Spleen (tissue), 11 donors: ENCODE data around the gene TEKTIP1. TPM values are rescaled to one million over a fixed set of nuclear protein-coding genes. Genes with fewer than 3 reads are reported as not detected.

Experiments
- DNase-seq: peaks from one replicate; pipeline ENCODE4 v3.0.0-alpha.2; 2020
- H3K27ac ChIP-seq, 8 donors: fragments of 200-600 bp; sonication (generic) in 7 of 8; 1 replicate in 4 of 8; 2 replicates in 4 of 8; pipeline versions ENCODE4 v1.5.0 to v1.8.0; 2016 to 2021; ENCODE audit warnings: inconsistent platforms in 4 of 8, mild to moderate bottlenecking in 4 of 8, moderate library complexity in 1 of 8
- H3K27me3 ChIP-seq, 7 donors: fragments of 200-600 bp; sonication (generic) in 6 of 7; replicated peaks in 1 of 7; 1 replicate in 4 of 7; 2 replicates in 3 of 7; pipeline versions ENCODE4 v1.5.0 to v1.8.0; 2016 to 2021; ENCODE audit warnings: inconsistent platforms in 3 of 7, mild to moderate bottlenecking in 1 of 7
- H3K36me3 ChIP-seq, 6 donors: fragments of 200-600 bp; sonication (generic) in 5 of 6; 1 replicate in 4 of 6; 2 replicates in 2 of 6; pipeline versions ENCODE4 v1.5.0 to v1.8.0; 2016 to 2021; ENCODE audit warnings: inconsistent platforms in 2 of 6
- H3K4me1 ChIP-seq, 6 donors: fragments of 200-600 bp; sonication (generic) in 5 of 6; 1 replicate in 3 of 6; 2 replicates in 3 of 6; pipeline versions ENCODE4 v1.5.0 to v1.8.0; 2016 to 2021; ENCODE audit warnings: inconsistent platforms in 3 of 6
- H3K4me3 ChIP-seq, 8 donors: fragments of 200-600 bp; sonication (generic) in 7 of 8; 1 replicate in 4 of 8; 2 replicates in 4 of 8; pipeline versions ENCODE4 v1.5.0 to v1.8.0; 2016 to 2021; ENCODE audit warnings: inconsistent platforms in 4 of 8, mild to moderate bottlenecking in 4 of 8, moderate library complexity in 2 of 8
- H3K9me3 ChIP-seq, 8 donors: fragments of 200-600 bp; sonication (generic) in 7 of 8; 1 replicate in 4 of 8; 2 replicates in 4 of 8; pipeline versions ENCODE4 v1.5.0 to v1.8.0; 2016 to 2021; ENCODE audit warnings: inconsistent platforms in 4 of 8
- CTCF ChIP-seq, 11 experiments: fragments of 200-600 bp in 7 of 11; fragments of 450-650 bp in 4 of 11; sonication (generic) in 4 of 11; IDR thresholded peaks in 8 of 11; conservative IDR thresholded peaks in 3 of 11; 1 replicate in 7 of 11; 2 replicates in 4 of 11; pipeline versions ENCODE4 v1.4.0 to v1.8.0; 2016 to 2021; ENCODE audit warnings: antibody characterized with exemption in 11 of 11, inconsistent platforms in 4 of 11, mild to moderate bottlenecking in 1 of 11
- POLR2A ChIP-seq, 3 donors: fragments of 450-650 bp; IDR thresholded peaks; one replicate each; pipeline ENCODE4 v1.5.1; 2017; ENCODE audit warnings: antibody characterized with exemption in 3 of 3, mild to moderate bottlenecking in 1 of 3
- POLR2AphosphoS5 ChIP-seq, 3 donors: sonication (generic); formaldehyde crosslinking; IDR thresholded peaks; one replicate each; pipeline ENCODE4 v1.5.1; 2017; ENCODE audit warnings: antibody characterized with exemption in 3 of 3
- WGBS, 5 donors: extraction: QIAGEN DNeasy Blood & Tissue Kit in 3 of 5; methylation state at CpG; one replicate each; pipeline versions ENCODE4 v1.1.5 to v1.1.7; 2013 to 2018; 5-methylcytosine and 5-hydroxymethylcytosine counted together
- intact Hi-C: fragments of 100-400 bp; cut with DNase I; formaldehyde crosslinking; loops from one replicate; pipeline ENCODE4 v1.15.0; 2023; ENCODE audit warnings: low total_unique reads
- polyA plus RNA-seq, 3 donors: library from polyadenylated mRNA; stranded (reverse); fragments of 200-250 nt; gene quantifications; one replicate each; pipeline ENCODE4 v1.2.1, GENCODE V29; 2013
- total RNA-seq, 7 donors: library from RNA; depleted of rRNA in 3 of 7; stranded (reverse); fragments of >200 nt in 3 of 7; fragmentation: NEBNext Ultra II Directional in 4 of 7; extraction: Animal tissue kit (Norgen Biotek cat#: 25700) in 4 of 7; gene quantifications; one replicate each; pipeline versions ENCODE4 v1.1.0 to v1.2.1, GENCODE V29; 2016 to 2021
- donor health status: healthy with polysubstance abuse.
- donor health status: DM: no; HTN: no; CAD: no; lungs with moderate emphysema.
- donor health status: DM: no; HTN: no; CAD: no.
- donor health status: Bipolar disorder and iron deficiency.
- donor health status: healthy.
- donor health status: DM: no; HTN: no; CAD: no.
- donor health status: DM: yes; HTN: yes; CAD: no.

The TEKTIP1 gene
- total and polyA plus RNA-seq, 10 donors: 1.2 to 7.4 (median 3.1) TPM; not detected in 1

DNA sequence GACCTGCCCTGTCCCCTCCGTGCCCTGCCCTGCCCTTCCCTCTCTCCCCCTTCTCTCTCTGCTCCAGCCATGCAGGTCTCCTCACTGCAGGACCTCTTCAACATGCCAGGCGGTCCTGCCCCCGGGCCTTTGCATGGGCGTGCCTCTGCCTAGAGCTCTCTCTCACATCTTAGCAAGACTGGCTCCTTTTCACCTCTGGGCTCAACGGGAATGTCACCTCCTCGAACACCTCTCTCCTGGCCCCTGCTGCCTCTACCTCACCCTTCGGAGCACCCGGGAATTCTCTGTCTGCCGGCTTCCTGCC is 12.8 kb downstream of the TEKTIP1 start:
- no peak for DNase-seq
- Histone ChIP-seq H3K27me3 (no peaks in the 10 kb centered on the region), H3K9me3 (no peaks in the 10 kb centered on the region), H3K36me3 (peaks cover 0 to 48% (median 20%) of the 10 kb centered on the region in 6 donors), H3K27ac (peak overlapping the region in 4 of 8 donors; percentile 87 to 90 (median 89)), H3K4me3 (no peak overlapping the region), H3K4me1 (peaks cover 37 to 92% (median 60%) of the 10 kb centered on the region in 6 donors)
- intact Hi-C loops: loop anchor here (10.0 kb wide), 1 partner anchor 63 kb away; no protein-coding TSS in a partner anchor
- TF ChIP-seq POLR2A (IDR thresholded peaks at IDR 0.05) (no peak), POLR2AphosphoS5 (IDR thresholded peaks at IDR 0.05) (no peak), CTCF (IDR thresholded peaks at IDR 0.05 in 8 of 11, conservative IDR thresholded peaks at IDR 0.05 in 3 of 11) (no peak)
- WGBS, 5 donors: 79 to 89% (median 84%) methylated on average over 9 of the region's 9 CpGs

- H3K27me3 ChIP-seq: no peaks in the 10 kb centered on the region
- H3K9me3 ChIP-seq: no peaks in the 10 kb centered on the region
- H3K36me3 ChIP-seq: peaks cover 0 to 20% (median 4%) of the 10 kb centered on the region in 6 donors
- intact Hi-C loops: loop anchor here (10.0 kb wide), 1 partner anchor 60 kb away; no protein-coding TSS in a partner anchor
- peak; percentile 77 for DNase-seq
- H3K4me1 ChIP-seq: peaks cover 43 to 91% (median 61%) of the 10 kb centered on the region in 6 donors
- H3K4me3 ChIP-seq: peak overlapping the region in 2 of 8 donors; percentile 2 to 98
- WGBS, 5 donors: 43 to 51% (median 46%) methylated on average over 19 to 21 of the region's 21 CpGs
- no peak for TF ChIP-seq CTCF (IDR thresholded peaks at IDR 0.05 in 8 of 11, conservative IDR thresholded peaks at IDR 0.05 in 3 of 11)
- no peak for TF ChIP-seq POLR2A (IDR thresholded peaks at IDR 0.05)
- TF ChIP-seq POLR2AphosphoS5 (IDR thresholded peaks at IDR 0.05): peak in 1 of 3 donors; percentile 37
- H3K27ac ChIP-seq: peak overlapping the region; percentile 44 to 90 (median 85)
These were observed 15.5 kb downstream of the TEKTIP1 start for GRCh38 chr19:3554254-3555083.

DNA sequence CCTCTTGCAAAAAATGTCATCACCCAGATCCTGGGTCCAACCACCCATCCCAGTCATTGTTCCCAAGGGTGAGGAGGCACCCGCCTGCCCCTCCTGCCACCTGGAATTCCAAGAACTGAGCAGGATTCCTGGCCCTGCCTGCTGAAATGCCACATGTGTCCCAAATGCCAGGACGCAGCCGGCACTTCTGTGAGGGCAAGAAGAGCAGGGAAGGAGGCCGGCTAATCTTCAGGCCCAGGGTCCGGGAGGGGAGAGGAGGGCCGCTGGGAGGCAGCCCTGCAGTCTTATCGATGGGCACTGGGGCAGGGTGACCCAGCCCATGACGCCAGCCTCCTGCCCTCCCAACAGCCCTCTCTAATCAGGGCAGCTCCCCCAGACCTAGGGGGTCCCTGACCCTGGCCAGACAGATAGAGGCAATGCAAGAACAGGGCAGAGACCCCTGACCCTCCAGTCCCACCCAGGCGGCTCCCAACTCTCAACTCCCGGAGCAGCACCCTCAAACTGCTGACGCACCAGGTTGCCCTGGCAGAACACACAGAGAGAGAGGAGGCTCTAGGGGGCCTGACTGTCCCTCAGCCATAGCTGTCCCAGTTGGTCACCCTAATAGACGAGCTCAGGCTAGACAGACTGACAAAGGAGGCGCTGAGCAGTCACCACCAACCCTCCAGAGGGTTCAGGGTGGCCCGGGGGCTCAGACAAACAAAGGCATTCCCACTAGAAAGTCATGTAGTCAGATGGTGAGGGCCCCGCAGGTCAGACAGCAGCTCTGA is 16.9 kb downstream of the TEKTIP1 start:
- Histone ChIP-seq H3K27me3 (no peaks in the 10 kb centered on the region), H3K9me3 (no peaks in the 10 kb centered on the region), H3K36me3 (peaks cover 0 to 7% (median 1%) of the 10 kb centered on the region in 6 donors), H3K4me3 (peak overlapping the region; percentile 14 to 99 (median 92)), H3K4me1 (peaks cover 43 to 91% (median 65%) of the 10 kb centered on the region in 6 donors), H3K27ac (peak overlapping the region in 7 of 8 donors; percentile 6 to 90 (median 85))
- intact Hi-C loops: loop anchor here (10.0 kb wide), 1 partner anchor 59 kb away; no protein-coding TSS in a partner anchor
- 56 to 85% (median 76%) methylated on average over 7 to 15 of the region's 15 CpGs for WGBS, 5 donors
- TF ChIP-seq POLR2AphosphoS5 (IDR thresholded peaks at IDR 0.05): no peak
- TF ChIP-seq CTCF (IDR thresholded peaks at IDR 0.05 in 8 of 11, conservative IDR thresholded peaks at IDR 0.05 in 3 of 11): no peak
- no peak for TF ChIP-seq POLR2A (IDR thresholded peaks at IDR 0.05)
- peak; percentile 76 for DNase-seq
